Prostate gland (tissue), 2 donors: Measurements from ENCODE around the gene OR2T12.

Experiments
- POLR2A ChIP-seq: fragments of 450-650 bp; IDR thresholded peaks from one replicate; pipeline ENCODE4 v1.6.1; 2016; ENCODE audit warnings: antibody characterized with exemption, mild to moderate bottlenecking
- TF ChIP-seq, protein P1 (sequence below), 4 experiments: fragments of 200-600 bp in 2 of 4; fragments of 450-650 bp in 2 of 4; sonication (generic) in 2 of 4; IDR thresholded peaks; 1 replicate in 3 of 4; 2 replicates in 1 of 4; pipeline ENCODE4 v1.5.1; 2016 to 2019; ENCODE audit warnings: antibody characterized with exemption in 4 of 4, mild to moderate bottlenecking in 2 of 4, moderate library complexity in 2 of 4

DNA sequence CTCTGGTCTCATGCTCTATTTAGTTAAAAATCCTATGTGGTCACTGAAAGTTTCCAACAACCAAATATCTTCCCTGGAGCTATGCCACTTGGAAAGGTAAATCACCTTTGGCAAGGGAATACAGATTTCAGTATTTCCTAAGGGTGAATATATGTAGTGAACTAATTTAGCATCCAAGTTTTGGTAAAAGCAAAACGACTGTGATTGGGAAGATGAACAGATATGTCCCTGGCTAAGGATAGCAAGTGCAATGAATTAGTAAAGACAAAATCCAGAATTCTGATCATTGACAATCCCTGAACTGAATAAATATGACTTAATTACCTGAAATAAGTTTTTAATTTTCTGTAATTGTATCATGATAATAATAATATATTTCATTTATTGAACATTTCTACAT lies 25.3 kb downstream of the OR2T12 start, which contains the start of gene OR2T33:
- TF ChIP-seq POLR2A = no peak
- TF ChIP-seq, protein P1, sequence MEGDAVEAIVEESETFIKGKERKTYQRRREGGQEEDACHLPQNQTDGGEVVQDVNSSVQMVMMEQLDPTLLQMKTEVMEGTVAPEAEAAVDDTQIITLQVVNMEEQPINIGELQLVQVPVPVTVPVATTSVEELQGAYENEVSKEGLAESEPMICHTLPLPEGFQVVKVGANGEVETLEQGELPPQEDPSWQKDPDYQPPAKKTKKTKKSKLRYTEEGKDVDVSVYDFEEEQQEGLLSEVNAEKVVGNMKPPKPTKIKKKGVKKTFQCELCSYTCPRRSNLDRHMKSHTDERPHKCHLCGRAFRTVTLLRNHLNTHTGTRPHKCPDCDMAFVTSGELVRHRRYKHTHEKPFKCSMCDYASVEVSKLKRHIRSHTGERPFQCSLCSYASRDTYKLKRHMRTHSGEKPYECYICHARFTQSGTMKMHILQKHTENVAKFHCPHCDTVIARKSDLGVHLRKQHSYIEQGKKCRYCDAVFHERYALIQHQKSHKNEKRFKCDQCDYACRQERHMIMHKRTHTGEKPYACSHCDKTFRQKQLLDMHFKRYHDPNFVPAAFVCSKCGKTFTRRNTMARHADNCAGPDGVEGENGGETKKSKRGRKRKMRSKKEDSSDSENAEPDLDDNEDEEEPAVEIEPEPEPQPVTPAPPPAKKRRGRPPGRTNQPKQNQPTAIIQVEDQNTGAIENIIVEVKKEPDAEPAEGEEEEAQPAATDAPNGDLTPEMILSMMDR (IDR thresholded peaks at IDR 0.05) = no peak
